Stimulated activated CD4-positive, alpha-beta T cell treated with anti-CD3 and anti-CD28 coated beads, Interleukin-15, amount 100 ng/mL, for 24 hours (primary cell): ENCODE results near the gene TMEFF1.

Experiments used
- DNase-seq: peaks from one replicate; pipeline ENCODE4 v3.0.0-alpha.2; 2020

Gene TMEFF1

GRCh38 chr9:100447041-100447440 is 25.9 kb upstream of the TMEFF1 start:
- no peak for DNase-seq

DNA sequence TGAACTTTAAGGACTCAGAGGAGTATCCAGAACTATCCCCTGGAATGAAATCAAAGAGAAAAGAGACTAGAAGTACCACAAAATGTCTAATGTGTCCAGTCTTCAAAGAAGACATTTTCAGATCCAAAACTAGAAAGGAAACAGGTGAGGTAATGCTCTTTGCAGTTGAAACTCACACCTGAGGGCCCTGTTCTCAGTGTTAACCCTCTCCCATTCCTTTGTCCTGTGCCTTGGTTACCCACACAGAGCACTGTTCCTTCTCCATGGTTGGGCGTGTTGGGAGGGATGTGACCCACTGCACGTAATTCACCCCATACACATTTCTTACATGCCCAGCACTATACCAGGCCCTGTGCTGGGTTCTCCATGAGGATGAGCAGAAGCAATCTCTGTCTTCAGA is 24.7 kb upstream of the TMEFF1 start:
- DNase-seq: no peak

DNA sequence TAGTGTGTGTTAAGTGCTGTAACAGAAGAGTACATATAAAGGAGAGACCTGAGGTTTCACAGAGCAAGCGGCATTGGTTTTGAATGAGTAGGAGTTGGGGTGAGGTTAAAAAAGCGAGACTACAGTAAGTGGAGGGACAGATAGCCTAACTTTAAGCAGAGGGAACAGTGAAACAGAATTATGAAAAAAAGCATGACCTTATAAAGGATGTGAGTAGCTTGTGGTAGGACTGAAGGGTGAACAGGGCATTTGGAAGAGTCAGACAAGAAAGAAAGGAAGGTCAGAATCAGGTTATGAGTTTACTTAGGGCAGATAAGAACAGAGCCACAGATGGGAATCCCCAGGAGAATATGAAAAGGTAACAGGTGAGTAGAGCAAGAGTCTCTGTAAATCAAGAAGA is 23.5 kb upstream of the TMEFF1 start:
- DNase-seq: no peak

GRCh38 chr9:100452894-100453293 is 20.1 kb upstream of the TMEFF1 start:
- no peak for DNase-seq

DNA sequence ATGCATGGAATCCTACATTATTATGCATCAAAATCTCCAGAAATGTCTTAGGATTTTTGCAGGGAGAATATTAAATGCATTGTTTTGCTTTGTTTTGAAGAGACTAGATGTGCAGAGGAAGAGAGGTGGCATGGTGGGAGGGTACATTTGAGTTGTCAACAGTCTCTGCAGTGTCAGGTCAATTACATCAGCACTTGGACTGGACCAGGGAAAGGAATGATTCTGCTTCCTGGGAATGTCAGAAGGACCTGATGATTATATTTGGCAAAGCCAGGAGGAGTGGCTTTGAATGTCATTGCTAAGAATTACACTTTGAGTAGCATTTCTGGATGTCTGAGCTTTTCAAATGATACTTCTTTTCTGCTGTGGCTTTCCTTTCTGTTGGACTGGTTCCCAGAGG is 17.5 kb upstream of the TMEFF1 start:
- DNase-seq: no peak

DNA sequence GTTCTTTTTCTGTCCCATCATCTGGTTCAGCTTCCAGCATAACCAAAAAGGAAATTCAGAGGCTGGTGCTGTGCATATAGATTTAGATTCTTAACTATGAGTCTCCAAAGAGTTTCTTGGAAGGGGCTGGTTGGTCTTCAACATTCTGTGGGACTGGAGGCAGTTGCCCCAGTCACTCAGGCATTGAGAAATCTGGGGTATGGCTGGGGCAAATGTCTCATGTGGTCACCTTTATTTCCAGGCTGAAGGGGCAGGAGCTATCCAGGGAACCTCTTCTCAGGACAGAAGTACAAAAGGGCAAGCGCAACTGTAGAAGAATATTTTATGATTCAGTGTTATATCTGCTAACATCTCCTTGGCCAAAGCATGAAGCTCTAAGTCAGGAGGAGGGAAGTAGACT is 15.4 kb upstream of the TMEFF1 start:
- no peak for DNase-seq

DNA sequence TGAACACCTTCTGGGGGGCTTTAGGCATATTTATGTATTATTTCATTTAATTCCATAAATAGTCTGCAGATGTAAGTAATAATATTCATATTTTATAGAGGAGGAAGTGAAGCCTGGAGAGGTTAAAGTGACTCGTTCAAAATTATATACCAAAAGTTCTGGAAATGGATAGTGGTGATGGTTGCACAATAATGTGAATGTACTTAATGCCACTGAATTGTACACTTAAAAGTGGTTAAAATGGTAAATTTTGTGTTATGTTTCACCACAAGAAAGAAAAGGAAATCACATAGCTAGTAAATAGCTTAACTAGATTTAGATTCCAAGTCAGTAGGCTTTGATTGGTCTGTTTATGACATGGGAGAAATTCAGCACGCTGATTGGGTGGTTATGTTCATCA is 13.0 kb upstream of the TMEFF1 start:
- DNase-seq: no peak

DNA sequence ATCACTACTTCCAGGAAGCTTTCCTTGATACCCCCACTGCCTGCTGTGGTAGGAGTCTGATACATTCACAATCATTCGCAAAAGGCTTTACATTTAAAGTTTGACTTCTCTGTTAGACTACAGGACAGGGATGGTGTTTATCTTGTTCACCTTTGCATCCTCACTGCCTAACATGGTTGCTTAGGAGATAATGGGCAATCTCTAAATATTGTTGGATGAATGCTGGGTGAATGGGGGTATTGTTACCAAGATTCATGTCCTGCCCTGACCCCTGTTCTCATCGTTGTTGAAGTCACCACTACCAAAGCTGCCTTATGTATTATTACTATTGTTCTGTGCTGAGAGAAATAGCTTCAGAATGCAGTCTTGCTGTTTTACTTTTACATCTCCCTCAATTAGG is 7.7 kb upstream of the TMEFF1 start:
- DNase-seq: no peak

DNA sequence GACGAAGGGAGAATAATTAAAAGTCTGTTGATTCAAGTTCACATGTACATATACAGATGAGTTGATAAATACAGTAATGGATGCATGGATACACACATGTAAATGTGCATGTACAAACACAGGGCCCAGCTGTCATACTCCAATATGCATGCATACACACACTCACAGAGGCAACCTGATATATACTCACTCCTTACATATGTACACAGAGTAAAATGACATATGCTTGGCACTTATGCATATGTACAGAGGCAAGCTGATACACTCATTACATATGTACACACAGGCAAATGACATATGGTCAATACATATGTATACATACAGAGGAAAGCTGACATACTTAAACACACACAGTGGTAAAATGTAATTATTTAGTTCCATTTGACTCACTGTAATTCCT is 7.2 kb upstream of the TMEFF1 start:
- DNase-seq: no peak

DNA sequence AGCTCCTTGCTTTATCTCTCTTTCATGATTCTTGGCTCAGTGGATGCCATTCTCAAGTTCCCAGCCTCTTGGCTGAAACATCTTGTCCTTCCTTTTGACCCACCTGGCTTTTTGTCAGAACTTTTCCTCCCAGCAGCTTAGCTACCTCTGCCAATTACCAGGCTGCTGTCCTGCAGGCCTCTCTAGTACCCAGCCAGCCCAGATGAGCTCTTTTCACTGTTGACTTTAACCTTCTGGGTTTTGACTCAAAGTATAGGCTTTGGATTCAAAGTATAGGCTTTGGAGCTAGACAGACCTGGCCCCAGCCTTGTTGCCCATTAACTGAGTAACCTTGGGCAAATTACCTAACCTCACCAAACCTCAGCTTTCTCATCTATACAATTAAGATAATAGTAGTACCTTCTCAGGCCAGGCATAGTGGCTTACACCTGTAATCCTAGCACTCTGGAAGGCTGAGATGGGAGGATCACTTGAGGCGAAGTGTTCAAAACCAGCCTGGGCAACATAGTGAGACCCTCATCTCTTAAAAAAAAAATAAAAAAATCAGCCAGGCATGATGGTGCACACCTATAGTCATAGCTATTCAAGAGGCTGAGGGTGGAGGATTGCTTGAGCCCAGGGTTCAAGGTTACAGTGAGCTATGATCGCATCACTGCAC is 6.6 kb upstream of the TMEFF1 start:
- DNase-seq: no peak

DNA sequence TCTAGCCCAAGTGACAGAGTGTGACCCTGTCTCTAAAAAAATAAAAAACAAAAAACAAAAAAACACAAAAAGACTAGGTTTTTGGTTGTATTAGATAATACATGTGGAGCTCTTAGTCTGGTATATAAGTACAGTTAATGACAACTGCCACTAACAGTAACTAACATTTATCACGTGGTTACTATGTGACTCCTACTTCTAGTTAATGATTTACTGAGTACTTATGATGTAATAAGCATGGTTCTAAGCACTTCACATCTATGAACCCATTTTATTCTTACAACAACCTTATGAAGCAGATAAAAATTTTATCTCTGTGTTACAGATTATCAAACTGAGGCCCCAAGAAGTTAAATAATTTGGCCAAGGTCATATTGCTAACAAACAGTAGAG is 6.1 kb upstream of the TMEFF1 start:
- no peak for DNase-seq

GRCh38 chr9:100468041-100468440 is 4.9 kb upstream of the TMEFF1 start:
- DNase-seq: no peak

GRCh38 chr9:100472268-100472667 is 681 bp upstream of the TMEFF1 start:
- no peak for DNase-seq

DNA sequence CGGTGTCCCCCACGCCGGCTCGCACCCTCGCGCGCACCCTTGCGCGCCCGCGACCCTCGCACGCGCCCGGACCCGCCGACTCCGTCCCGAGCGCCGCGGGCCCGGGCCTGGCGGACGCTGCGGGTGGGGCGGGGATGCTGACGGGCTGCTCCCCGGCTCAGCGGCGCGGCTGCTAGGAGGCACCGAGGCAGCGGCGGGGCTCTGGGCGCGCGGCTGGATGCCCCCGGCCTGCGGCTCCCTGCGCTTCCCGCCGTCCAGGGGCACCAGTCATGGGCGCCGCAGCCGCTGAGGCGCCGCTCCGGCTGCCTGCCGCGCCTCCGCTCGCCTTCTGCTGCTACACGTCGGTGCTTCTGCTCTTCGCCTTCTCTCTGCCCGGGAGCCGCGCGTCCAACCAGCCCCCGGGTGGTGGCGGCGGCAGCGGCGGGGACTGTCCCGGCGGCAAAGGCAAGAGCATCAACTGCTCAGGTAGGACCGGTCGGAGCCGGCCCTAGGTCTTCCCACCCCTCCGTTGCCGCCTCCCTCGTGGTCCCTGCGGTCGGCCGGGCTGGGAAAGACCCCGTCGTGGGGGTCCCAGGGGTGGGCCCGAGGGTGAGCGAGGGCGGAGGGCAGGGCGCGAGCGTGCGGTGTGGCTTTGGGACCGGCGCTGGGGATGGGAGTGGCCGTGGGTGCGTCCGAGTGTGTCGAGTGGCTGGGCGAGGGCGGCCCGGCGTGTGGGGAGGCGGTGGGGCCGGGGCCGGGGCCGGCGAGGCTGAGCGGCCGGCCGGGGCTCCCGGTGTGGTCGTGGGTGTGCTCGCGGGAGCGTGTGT is 530 bp downstream of the TMEFF1 start:
- peak; percentile 60 for DNase-seq

DNA sequence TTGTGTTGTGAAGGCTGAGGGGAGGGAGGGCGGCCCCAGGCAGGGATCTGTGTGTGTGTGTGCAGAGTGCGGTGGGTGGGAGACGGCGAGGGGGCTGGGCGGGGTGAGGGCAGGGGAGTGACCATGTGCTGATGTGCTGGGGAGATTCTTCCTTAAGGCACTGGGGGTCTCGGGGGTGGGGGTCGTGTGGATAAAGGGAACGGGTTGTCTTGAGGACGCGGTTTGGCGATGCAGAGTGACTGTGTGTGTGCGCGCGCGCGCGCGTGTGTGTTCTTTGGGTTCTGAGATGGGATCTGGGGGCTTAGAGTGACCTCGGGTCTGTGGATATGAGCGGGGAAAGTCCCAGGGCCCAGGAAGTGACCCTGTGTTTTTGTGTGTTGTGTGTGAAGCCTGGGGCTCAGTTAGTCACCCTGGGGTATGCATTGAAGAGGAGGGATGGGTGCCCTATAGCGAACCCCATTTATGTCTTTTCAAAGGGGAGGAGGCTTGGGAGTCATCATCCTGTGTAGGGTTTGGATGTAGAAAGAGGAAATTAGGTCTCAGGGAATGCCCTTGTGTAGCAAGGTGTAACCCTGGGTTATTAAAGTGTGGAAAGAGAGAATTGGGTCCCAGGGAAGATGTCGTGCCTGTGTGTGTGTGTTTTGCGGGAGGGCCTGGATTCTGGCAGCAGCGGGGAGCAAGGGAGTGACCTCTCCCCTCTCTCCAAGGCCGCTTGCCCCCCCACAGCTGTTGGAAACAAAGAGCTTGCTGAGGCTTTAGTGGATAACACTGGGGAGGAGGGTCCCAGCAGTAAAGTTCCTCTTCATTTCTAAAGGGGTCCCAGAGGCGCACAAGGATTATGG is 1.4 kb downstream of the TMEFF1 start:
- DNase-seq: no peak

- DNase-seq: no peak
Observed at GRCh38 chr9:100474924-100475276, 2.0 kb downstream of the TMEFF1 start.

- no peak for DNase-seq
Observed at GRCh38 chr9:100477241-100477640, 4.3 kb downstream of the TMEFF1 start.

DNA sequence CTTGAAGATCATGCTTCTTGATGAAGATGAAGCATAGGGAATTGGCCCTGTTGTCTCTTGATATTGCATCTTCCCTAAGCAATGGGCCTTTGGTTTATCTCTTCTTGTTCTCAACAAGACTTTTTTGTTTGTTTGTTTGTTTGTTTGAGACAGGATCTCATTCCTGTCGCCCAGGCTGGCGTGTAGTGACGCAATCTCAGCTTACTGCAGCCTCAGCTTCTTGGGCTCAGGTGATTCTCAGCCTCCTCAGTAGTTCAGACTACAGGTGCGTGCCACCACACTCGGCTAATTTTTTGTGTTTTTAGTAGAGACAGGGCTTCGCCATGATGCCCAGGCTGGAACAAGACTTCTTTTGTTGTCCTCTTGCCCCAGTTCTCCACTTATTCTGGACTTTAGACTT is 5.2 kb downstream of the TMEFF1 start:
- no peak for DNase-seq

GRCh38 chr9:100479820-100480219 is 6.9 kb downstream of the TMEFF1 start:
- no peak for DNase-seq

DNA sequence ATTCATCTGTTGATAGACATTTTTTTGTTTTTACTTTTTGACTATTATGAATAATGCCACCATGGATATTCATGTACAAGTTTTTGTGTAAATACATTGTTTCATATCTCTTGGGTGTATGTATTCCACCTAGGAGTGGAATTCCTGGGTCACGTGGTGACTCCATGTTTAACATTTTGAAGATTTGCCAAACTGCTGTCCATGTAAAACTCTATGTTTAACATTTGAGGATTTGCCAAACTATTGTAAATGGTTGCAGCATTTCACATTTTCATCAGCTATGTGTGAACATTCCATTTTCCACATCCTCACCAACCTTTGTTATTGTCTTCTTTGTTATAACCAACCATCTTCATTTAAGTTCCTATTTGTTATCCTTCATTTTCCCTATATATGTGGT is 12.2 kb downstream of the TMEFF1 start:
- DNase-seq: no peak

DNA sequence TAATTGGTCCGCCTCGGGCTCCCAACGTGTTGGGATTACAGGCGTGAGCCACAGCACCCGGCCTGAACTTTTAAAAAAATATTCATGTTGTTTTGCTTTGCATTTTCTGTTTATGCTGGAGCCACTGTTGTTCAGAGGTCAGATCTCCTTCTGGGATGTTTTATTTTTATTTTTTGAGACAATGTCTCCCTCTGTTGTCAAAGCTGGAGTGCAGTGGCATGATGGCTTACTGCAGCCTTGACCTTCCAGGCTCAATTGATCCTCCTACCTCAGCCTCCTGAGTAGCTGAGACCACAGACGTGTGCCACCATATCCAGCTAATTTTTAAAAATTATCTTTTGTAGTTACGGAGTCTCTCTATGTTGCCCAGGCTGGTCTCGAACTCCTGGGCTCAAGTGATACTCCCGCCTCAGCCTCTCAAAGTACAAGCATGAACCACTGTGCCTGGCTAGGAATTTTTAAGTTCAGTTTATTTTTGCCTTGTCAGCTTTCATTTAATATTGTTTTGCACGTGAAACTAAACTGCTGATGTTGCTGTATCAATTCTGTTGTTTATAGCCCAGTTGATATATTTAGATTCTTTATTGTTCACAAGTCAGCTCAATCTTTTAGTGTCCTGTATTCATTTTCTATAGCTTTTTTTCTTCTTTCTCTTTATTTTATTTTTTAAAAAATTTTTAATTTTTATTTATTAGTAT is 13.7 kb downstream of the TMEFF1 start:
- no peak for DNase-seq

GRCh38 chr9:100488177-100488576 is 15.2 kb downstream of the TMEFF1 start:
- DNase-seq: no peak

- DNase-seq: no peak
Observed at GRCh38 chr9:100489836-100490235, 16.9 kb downstream of the TMEFF1 start.
